Omental fat pad (tissue), 4 donors: Measurements from ENCODE around the gene PDE4D. TPM values are rescaled to one million over a fixed set of nuclear protein-coding genes. Genes with fewer than 3 reads are reported as not detected.
"Not testable (repeated sequence)": the region's sequence is repeated elsewhere in the genome, so short reads cannot be mapped to it uniquely, and the experiment has no call there.

Source experiments
- ATAC-seq: fragments of 150-250 bp; one replicate; pipeline ENCODE4 v1.9.1; 2016; ENCODE audit warnings: mild to moderate bottlenecking, moderate library complexity; ENCODE audit not compliant: low FRiP score
- DNase-seq: peaks from one replicate; pipeline ENCODE4 v3.0.0-alpha.2; 2019; ENCODE audit warnings: low spot score
- CTCF ChIP-seq, 3 donors: fragments of 450-650 bp; IDR thresholded peaks; one replicate each; pipeline ENCODE4 v1.5.1; 2016 to 2017; ENCODE audit warnings: antibody characterized with exemption in 3 of 3, mild to moderate bottlenecking in 3 of 3, moderate library complexity in 2 of 3
- total RNA-seq, 4 donors: library from RNA; depleted of rRNA; stranded (reverse); fragments of >200 nt; gene quantifications; one replicate each; pipeline ENCODE4 v1.1.0, GENCODE V29; 2016

Gene PDE4D
- total RNA-seq, 4 donors from 2014 or later = 32.5 to 94.8 (median 43.2) TPM

GRCh38 chr5:59001716-59002115 is 891.8 kb downstream of the PDE4D start:
- ATAC-seq (no peak), DNase-seq (no peak)

GRCh38 chr5:59001154-59001553 is 892.4 kb downstream of the PDE4D start:
- TF ChIP-seq CTCF (IDR thresholded peaks at IDR 0.05) = no peak
- no peak for DNase-seq
- ATAC-seq = no peak

More at GRCh38 chr5:59001716-59002115, 891.8 kb downstream of the PDE4D start:
- TF ChIP-seq CTCF (IDR thresholded peaks at IDR 0.05) = no peak

GRCh38 chr5:59000211-59000610 is 893.3 kb downstream of the PDE4D start:
- TF ChIP-seq CTCF (IDR thresholded peaks at IDR 0.05) = no peak
- no peak for DNase-seq
- ATAC-seq = no peak

- TF ChIP-seq CTCF (IDR thresholded peaks at IDR 0.05) = no peak
- DNase-seq (no peak), ATAC-seq (no peak)
These were observed 893.7 kb downstream of the PDE4D start for GRCh38 chr5:58999804-59000203.

GRCh38 chr5:58998544-58998943 is 895.0 kb downstream of the PDE4D start:
- ATAC-seq (no peak), DNase-seq (no peak)
- no peak for TF ChIP-seq CTCF (IDR thresholded peaks at IDR 0.05)

- DNase-seq, ATAC-seq: not testable (repeated sequence)
These were observed 897.7 kb downstream of the PDE4D start for GRCh38 chr5:58995779-58996178.

GRCh38 chr5:58993461-58993860 is 900.1 kb downstream of the PDE4D start:
- ATAC-seq (no peak), DNase-seq (no peak)
- TF ChIP-seq CTCF (IDR thresholded peaks at IDR 0.05) = no peak

GRCh38 chr5:58988938-58989337 is 904.6 kb downstream of the PDE4D start:
- DNase-seq = no peak
- no peak for ATAC-seq
- no peak for TF ChIP-seq CTCF (IDR thresholded peaks at IDR 0.05)
